Measurements from ENCODE around the gene DOK7.
"Not testable (repeated sequence)": the region's sequence is repeated elsewhere in the genome, so short reads cannot be mapped to it uniquely, and the experiment has no call there.

Gene DOK7

DNA sequence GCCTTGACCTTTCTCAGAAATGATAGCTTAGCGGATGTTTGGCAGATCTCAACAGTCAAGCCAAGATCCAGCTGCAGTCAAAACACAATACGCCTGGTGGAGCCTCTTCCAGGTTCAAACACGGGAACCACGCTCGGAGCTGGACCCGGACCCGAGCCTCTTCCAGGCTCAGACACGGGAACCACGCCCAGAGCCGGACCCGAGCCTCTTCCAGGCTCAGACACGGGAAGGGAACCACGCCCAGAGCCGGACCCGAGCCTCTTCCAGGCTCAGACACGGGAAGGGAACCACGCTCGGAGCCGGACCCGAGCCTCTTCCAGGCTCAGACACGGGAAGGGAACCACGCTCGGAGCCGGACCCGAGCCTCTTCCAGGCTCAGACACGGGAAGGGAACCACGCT is 48.5 kb downstream of the DOK7 start:
- not testable (repeated sequence) for DNase-seq

DNA sequence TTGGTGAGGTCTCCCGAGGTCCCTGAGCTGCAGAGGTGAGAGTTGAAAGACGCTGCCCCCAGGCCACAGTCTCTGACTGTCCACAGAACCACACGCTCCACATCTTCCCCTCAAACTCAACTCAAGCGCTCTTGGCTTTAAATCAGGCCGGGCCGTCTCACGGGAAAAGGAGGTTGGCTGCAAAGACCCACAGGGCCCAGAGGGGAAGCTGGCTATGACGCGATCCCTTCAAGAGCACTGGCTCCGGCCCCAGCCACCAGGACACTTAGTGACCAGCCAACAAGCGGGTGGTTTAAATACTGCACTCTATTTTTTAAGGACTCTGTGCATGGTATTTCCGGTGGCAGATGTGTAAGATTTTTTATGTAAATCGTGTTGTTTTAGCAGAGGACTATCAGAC is 49.2 kb downstream of the DOK7 start:
- no peak for DNase-seq

DNA sequence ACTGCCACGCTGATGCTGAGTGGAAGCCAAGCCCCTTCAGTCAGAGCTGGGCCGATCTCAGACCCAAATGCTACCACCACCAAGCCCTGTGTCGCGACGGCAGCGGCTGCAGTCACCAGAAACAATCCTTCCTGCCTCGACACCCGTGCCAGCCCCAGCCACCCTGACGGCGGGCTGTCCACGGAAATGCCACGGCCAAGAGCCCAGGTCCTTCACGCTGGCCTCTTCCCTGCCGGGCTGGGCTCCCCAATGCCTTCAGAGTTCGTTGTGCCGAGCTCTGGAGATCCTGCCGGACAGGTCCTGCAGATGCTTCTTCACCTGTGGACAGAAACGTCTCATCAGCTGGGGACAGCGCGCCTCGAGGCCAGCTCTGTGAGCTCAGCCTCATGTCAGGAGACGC is 49.6 kb downstream of the DOK7 start:
- DNase-seq, result no peak

DNA sequence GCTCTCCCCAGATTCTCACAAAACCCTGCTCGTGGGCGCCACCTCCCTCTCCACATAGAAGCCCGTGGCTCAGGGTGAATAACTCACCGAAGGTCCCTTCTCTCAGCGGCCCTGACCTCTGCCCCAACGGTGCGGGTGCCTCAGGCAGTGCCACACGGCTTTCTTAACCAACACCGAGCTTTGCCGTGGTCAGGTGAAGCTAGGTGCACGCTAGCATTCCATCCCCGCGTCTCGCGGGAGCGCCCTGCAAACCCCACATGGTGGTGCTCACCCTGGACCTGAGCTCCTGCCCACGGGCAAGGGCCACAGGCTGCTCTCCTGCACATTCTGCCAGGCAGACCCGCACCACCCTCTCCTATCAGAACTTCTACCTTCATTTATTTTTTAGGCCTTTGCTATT is 50.7 kb downstream of the DOK7 start:
- DNase-seq, result no peak

DNA sequence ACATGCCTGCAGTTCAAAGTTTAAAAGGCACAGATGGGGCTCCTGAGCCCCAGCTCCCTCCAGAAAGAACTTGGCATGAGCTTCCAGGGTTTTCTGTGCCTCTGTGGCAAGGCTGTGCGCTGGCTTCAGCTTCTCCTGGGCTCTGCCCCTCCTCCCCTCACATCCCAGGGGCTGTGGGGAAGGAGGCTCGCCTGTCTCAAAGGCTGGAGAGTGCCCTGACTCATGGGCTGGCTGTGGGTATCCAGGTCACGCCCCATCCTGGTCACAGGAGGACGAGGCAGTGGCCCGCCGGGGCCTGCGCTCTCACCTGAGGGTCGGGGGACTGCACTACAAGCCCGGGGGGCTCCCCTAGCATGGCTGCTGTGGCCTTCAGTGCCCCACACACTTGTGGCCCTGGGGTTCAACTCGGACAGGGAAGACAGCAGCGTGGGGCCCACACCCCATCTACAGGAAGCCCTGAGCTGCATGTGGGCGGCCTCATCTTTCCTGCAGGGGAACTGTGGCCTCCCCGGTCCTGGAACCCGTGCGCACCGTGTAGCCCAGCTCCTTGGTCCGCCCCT is 51.2 kb downstream of the DOK7 start:
- no peak for DNase-seq

DNA sequence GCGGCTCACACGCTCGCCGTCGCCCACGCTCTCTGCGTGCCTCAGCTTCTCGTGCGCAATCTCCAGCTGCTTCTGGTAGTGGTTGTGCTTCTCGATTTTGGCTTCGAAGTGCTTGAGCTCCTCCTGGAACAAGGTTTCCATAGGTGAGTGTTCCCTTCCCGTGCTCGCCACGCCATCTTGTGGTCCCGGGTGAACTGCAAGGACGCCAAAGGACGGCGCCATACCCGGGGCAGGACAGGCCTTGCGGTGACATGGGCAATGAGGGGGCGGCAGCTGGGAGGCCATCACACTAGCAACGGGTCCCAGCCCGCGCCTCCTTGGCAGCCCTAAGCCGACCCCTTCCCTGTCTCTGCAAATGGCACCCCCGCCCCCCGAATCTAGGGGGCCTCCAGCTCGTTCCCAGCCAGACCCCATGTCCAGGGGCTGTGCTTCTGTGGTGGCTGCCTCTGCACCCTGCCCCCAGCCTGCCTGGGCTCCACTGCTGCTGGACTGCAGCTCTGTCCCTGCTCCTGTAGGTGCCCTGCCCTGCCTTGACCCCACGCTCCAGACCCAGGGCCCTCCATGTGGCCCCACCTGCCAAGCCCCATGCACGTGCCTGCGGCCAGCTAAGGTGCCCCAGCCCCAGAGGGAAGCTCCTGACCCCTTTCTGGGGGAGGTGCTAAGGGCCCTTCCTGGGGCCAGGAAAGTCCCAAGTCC is 51.8 kb downstream of the DOK7 start:
- no peak for DNase-seq

DNA sequence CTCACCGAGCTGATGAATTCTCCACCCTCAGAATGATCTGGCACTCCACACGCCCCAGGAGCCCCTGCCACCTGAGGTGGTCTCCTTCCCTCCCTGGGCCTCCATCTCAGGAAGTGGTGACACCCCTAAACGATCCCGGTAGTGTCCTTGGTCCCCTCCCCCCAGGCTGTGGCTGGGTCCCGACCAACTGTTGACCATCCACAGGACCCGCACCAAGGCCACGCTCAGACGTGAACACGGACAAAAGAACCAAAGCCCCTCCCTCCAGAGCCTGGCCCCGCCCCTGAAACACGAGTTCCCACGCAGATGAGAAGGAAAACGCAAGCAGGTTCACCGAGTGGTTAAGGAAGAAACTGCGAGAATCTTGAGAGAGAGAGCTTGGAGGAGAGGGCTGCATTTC is 52.5 kb downstream of the DOK7 start:
- no peak for DNase-seq

DNA sequence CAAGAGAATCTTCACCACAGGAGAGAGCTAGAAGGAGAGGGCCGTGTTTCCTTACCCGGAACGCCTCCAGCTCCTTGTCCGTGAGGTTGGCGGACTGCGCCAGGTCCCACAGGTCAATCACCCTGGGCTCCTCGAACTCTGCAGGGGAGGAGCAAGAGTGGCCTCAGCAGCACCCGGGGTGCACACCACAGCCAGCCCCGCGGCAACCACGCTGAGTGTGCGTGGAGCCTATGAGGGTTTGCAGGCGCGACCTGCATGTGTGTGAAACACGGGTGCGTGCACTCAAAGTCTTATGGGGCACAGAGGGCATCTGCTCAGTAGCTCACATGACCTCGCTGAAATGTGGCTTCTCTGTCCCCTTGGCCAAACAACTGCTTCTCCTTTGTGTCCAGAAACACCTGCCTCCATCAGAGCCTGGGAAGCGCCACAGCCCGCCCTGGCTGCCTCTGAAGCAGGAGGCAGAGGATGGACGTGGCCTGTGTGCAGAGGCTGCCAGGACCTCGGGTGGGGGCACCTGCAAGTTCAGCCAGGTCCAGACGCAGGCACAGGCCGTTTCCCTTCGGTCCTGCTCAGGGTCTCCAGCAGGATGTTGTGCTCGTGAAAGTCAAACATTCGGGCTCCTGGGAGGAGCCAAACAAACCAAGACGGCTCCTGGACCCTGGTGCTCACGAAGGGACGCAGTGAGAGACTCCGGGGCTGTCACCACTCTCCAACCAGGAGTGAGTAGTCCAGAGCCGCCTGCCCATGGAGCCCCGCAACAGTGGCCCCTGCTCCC is 53.1 kb downstream of the DOK7 start:
- DNase-seq, result no peak

DNA sequence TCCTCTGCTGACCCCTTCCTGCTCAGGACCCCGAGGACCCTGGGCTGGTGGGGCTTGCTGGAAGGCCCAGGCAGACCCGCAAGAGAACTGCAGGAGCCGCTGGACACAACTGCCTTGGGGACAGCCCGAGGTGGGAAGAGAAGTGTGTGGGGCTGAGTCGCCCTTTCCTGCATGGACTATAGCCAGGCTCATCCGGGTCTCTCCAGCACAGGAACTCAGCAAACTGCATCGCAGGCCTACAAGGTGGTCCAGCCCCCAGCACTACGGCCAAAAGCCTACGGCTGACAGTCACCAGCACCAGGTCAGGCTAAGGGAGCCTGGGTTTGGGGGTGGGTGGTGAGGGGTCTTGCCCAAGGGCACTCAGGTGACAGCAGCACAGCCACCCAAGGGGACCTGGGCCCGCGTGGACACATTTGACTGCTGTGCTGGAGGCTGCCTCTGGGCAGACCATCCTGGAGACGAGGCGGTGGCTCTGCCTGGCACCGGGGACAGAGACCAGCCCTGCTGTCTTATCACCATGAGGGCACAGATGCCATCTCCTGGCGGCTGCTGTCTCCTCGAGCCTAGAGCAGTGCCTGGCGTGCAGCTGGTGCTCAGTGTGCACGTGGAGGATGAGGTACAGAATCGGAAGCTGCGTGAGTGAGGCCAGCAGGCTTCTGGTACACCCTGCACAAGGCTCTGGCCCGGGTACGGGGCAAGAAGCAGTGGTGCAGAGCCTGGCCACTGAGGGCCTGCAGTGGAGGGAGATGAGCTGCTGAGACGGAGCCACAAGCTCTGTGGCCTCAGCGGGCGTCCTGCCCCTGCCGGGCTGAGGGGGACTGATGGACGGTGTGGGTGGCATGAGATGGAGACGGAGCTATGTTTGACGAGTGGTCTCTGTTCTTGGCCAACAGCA is 54.0 kb downstream of the DOK7 start:
- DNase-seq, result no peak

DNA sequence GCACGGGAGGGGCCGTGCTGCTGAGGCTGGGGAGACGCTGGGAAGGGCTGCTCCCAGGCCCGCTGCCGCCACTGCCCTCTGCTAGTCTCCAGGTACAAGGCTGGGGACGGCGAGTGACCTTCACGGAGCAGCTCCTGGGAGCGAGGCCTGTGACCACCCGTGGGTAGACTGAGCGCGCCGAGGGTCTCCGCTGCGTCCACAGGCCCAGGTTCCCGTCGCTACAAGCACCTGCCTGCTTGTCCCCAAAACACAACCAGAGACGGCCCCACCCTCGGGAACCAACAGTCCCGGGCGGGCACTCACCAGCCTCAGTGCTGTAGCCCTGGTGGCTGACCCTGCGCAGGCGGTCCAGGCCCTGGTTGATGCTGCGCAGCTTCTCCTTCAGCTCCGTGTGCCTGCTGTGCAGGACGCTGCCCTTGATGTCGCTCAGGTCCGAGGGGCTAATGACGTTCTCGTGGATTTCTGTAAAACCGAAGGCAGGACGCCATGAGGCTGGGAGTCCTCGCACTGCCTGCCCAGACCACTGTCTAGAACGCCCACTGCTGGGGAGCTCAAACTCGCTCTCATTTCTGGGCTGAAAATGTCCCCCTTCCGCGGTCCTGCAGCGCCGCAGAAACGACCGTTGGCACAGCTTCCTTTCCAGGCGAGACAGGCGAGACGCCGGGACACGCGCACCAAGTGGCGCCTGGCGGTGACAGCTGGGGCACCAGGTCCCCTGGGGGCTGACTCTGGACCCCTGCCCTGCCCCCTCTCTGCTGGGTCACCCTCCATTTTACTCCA is 54.8 kb downstream of the DOK7 start:
- DNase-seq, result no peak

DNA sequence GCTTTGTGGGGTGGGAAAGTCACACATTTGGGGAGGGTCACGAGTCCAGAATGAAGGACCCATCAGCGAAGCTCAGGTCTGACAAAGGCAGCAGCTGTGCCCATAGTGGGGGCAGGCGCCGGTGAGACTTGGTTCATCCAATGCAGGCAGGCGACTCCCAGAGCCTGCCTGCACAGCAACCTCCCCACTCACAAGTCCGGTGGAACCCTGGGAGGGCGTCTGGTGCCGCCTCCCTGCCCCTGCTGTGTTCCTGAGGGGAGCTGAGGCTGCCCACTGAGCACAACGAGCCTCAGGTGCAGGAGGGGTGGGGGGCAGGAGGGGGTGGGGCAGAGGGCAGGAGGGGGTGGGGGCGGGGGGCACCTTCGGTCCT is 55.4 kb downstream of the DOK7 start:
- DNase-seq, result no peak

DNA sequence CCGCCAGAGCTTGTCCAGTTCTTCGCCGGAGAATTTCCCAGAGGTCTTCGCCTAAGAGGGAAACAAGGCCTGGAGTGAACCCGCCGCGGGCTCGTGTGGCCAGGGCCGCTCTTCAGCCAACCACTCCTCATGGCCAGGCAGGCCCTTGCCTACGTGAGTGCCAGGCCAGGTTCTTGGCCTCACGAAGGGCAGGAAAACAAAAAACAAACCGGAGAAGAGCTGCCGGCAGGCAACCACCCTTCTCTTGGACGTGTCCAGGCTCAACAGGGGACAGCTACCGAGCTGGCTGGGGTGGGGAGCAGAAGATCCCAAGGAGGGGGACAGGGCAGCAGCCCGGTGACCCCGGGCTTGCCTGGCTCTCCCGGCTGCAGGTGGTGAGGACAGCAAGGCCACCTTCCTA is 55.8 kb downstream of the DOK7 start:
- no peak for DNase-seq

DNA sequence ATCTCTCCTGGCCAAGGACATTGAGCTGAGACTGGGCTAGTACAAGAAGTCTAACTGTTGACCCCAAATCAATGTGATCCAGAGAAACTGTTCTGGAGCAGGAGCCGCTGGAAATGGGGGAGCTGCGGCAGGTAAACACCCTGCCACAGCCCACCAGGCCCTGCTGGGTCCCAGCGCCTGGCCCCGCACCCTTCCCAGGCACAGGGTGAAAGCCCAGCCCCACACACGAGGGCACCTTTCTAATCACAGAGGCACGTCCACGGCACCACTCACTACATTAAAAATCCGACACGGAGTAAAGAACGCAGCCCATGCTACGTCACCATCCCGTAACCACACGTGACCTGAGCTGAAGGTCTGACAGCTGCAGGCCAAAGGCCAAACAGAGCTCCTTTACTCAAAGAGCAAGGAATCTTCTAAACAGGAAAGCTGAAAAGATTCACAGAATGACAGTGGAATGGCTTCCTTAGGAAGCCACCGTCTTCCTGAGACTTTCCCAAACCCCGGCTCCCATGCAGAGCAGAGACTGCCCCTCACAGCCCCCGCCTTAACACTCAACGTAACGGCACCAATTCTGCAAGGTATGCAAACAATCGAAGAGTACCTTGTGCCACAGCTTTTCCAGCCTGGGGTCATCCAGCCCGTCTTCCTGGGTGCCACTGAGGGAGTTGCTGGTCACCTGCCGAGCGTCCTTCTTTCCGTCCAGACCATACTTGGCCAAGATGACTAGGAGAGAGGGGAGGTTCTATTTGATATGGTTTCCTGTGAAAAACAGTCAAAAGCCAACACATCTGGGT is 56.6 kb downstream of the DOK7 start:
- DNase-seq, result no peak

DNA sequence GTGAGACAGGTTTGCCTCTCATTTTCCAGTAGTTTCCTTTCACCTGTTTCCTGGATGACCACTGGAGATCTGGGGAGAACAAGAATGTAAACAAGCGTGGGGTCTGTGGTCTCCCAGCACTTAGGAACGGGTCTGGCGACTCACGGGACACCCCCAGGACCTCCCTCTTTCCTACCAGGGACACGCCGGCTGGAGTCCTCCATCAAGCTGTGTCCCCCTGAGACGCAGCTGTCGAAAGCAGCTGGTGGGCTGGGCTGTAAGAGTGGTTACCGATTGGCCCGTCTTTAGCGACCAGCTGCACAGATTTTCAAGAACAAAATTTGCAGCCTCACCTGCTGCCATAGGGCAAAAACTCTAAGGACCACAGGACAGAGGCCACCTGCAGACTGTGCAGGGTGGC is 57.2 kb downstream of the DOK7 start:
- DNase-seq, result no peak

DNA sequence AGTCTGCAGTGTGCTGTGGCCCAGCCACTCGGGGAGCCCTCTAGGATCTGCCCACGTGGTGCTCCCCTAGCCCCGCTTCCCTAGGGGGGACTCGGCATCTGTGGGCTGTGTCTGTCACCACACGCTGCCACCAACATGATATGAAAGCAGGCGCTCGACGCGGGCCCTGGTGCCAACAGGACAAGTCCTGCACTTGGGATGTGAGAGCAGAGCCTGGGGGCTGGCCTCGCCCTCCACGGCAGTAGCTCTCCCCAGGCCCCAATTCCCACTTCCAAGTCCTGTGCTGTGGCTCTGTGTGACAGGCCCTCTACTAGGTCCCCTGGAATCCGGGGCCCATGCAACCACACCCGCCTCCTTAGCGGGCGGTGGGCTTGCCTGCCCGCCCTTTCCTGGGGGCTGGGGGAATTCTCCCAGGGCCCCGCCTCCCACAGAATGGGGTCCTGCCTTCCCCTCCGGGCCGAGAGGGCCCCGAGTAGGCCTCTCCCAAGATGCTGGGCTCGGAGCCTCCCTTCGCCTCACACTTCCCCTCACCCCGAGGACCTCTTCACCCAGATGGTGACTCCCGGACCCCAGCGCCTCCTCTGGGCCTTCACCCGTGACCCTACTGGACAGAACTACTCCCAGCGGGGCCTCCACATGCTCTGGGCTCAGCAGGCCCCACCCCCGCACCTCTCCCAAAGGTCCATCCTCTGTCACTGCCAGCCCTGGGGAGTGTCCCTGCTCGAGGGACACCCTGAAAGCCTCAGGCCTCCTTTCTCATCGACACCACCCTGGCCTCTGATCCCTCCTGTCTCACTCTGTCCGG is 57.9 kb downstream of the DOK7 start:
- no peak for DNase-seq

DNA sequence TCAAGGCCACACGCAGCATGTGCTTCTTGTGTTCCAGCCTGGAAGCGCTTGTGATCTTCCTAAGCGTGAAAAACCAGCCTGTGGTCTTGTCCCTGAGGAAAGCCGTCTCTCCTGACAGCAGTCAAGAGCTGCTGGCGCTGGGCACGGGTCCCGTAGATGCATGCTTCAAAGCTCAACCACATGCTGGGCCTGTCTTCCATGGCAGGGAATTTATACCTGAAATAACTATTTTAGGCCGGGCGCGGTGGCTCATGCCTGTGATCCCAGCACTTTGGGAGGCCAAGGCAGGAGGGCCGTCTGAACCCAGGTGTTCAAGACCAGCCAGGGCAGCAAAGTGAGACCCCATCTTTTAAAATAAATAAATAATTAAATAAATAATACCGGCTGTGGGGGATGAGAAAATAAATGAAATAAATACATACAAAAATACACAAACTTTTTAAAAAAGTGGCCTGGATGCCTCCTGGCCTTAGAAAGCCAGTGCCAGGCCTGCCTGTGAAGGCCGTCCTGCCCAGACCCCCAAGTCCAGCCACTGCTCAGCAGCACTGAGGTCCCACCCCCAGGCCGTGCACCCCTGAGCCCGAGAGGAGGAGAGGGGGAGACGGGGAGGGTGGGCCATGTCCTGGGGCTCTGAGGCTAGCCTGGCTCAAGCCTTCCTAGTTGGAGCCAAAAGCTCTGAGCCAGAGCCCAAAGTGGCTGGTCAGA is 58.7 kb downstream of the DOK7 start:
- no peak for DNase-seq

DNA sequence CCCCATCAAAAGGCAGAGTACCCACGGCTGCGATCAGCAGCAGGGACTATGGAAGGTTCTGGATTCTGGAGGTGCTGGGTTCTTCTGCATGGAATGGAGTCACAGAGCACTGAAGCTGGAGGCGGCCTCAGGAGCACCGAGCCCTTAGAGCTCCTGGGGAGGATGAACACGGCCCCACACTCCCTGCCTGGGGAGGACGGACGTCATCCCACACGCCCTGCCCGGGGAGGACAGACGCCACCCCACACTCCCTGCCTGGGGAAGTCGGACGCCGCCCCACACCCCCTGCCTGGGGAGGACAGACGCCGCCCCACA is 59.2 kb downstream of the DOK7 start:
- no peak for DNase-seq

DNA sequence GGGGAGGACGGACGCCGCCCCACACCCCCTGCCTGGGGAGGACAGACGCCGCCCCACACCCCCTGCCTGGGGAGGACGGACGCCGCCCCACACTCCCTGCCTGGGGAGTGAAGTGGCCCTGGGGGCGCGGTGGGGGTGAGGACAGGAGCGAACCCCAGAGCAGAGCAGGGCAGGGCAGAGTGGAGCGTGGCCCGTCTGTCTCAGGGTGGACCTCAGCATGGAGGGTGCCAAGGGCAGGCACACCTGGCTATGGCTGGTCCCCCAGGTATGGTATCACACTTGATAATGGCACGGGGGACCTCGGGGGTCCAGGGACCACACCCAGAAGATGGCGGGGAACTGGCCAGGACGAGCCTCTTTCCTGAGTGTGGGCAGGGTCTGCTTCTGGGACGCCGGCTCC is 59.5 kb downstream of the DOK7 start:
- DNase-seq, result no peak

DNA sequence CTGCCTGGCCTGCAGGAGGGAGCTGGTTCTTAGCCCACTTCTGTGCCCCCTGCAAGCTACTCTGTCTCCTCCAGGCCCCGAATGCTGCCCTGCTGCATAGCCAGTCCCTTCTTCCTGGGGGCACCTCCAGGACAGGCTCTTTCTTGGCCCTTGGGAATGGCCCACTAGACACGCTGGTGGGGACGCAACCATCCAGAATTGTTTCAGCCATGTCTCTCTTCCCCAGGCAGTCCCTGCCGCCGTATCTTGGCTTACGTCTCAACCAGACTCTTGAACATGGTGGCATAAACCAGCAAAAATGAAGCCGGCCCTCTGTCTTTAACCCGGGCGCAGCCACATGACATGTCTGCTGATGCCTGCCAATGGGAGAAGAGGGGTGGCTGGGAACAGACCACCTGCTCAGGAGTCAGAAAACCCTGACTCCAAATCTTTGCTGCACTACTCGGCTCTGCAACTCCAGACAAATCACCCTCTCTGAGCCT is 60.1 kb downstream of the DOK7 start:
- no peak for DNase-seq

DNA sequence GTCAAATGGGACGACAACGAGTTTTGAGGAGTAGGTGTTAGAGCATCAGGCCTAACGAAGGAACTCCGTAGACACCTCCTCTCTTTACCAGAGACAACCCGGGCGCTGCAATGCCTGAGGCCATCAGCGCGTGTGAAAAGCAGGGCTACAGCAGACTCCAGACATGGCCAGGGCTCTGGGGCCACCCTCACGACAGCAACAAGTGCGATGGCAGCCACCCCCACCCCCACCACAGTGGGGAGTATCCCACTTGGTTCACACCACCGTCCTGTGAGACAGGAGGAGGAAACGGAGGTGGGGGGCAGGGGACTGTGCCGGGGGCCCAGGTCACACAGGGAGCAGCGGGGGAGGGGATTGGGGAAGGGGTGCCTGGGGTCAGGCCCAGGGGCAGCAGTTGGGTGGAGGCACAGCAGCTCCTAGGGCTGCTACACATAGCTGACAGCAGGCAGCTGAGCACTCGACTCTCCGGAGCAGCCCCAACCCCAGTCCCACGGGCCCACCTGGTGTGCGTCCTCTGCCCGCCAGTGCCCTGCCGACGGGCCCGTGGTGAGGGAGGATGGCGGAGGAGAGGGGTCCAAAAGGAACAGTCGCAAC is 60.6 kb downstream of the DOK7 start:
- no peak for DNase-seq
